PC-3 (cell line): ENCODE measurements around the gene SMIM9. TPM values are rescaled to one million over a fixed set of nuclear protein-coding genes. Genes with fewer than 3 reads are reported as not detected.

Experiments used
- ATAC-seq: fragments of 200-7000 bp; cut with Tn5 transposase; 2 replicates; pipeline ENCODE4 v1.9.1; 2020; ENCODE audit warnings: mild to moderate bottlenecking, moderate library complexity
- BruUV-seq: library from RNA; stranded (reverse); fragments of 400-500 nt; replicated peaks from 2 replicates; lab custom pipeline; 2021; lab: Mats Ljungman, UMichigan
- CTCF ChIA-PET: fragments of 300-600 bp; sonication (Branson Sonifier 250); formaldehyde crosslinking; loops from one replicate; lab custom pipeline; 2022; ENCODE audit warnings: antibody characterized with exemption; lab: Charles Lee
- POLR2A ChIA-PET: fragments of 300-600 bp; sonication (Branson Sonifier 250); formaldehyde crosslinking; loops from one replicate; lab custom pipeline; 2022; ENCODE audit warnings: antibody characterized with exemption; ENCODE audit not compliant: unreplicated experiment; lab: Charles Lee
- DNase-seq: peaks from one replicate; pipeline ENCODE4 v3.0.0-alpha.2; 2015
- H2AFZ ChIP-seq: fragments of 300-600 bp; sonication (generic); 2 replicates; pipeline ENCODE4 v1.6.0; 2016; ENCODE audit warnings: antibody characterized with exemption, low read length
- H3F3A ChIP-seq: fragments of 300-600 bp; sonication (generic); one replicate; pipeline ENCODE4 v1.6.0; 2017; ENCODE audit warnings: antibody characterized with exemption, low read length, control low read depth, mild to moderate bottlenecking; ENCODE audit not compliant: unreplicated experiment
- H3K27ac ChIP-seq: fragments of 300-600 bp; sonication (generic); 2 replicates; pipeline ENCODE4 v1.5.1; 2016; ENCODE audit warnings: mild to moderate bottlenecking, low read length
- H3K27me3 ChIP-seq: fragments of 300-600 bp; sonication (generic); 2 replicates; pipeline ENCODE4 v1.6.1; 2016; ENCODE audit warnings: low read length, mixed read lengths
- H3K36me3 ChIP-seq: fragments of 300-600 bp; sonication (generic); 2 replicates; pipeline ENCODE4 v1.6.1; 2016; ENCODE audit warnings: low read depth, mixed run types, low read length, mixed read lengths
- H3K4me1 ChIP-seq: fragments of 300-600 bp; sonication (generic); 2 replicates; pipeline ENCODE4 v1.5.1; 2016; ENCODE audit warnings: low read length; ENCODE audit not compliant: insufficient read depth
- H3K4me2 ChIP-seq: fragments of 300-600 bp; sonication (generic); 2 replicates; pipeline ENCODE4 v1.6.0; 2016; ENCODE audit warnings: low read length
- H3K4me3 ChIP-seq: fragments of 300-600 bp; sonication (generic); 2 replicates; pipeline ENCODE4 v1.5.1; 2016; ENCODE audit warnings: mild to moderate bottlenecking, low read length, mixed read lengths
- H3K79me2 ChIP-seq: fragments of 300-600 bp; sonication (generic); 2 replicates; pipeline ENCODE4 v1.6.1; 2017; ENCODE audit warnings: low read length, mixed read lengths
- H3K9ac ChIP-seq: fragments of 300-600 bp; sonication (generic); 2 replicates; pipeline ENCODE4 v1.6.0; 2016; ENCODE audit warnings: mild to moderate bottlenecking, low read length
- H3K9me2 ChIP-seq: fragments of 300-600 bp; sonication (generic); replicated peaks from 2 replicates; pipeline ENCODE4 v1.6.1; 2016; ENCODE audit warnings: mixed run types, low read length, mixed read lengths
- H3K9me3 ChIP-seq: fragments of 300-600 bp; sonication (generic); 2 replicates; pipeline ENCODE4 v1.6.1; 2016; ENCODE audit warnings: low read length, mixed read lengths
- H4K20me1 ChIP-seq: fragments of 300-600 bp; sonication (generic); 2 replicates; pipeline ENCODE4 v1.6.1; 2016; ENCODE audit warnings: low read length, mixed read lengths
- EZH2 ChIP-seq: fragments of 300-600 bp; sonication (generic); IDR thresholded peaks from one replicate; pipeline ENCODE4 v1.6.1; 2017; ENCODE audit warnings: antibody characterized with exemption, mild to moderate bottlenecking, low read length; ENCODE audit not compliant: unreplicated experiment
- EZH2phosphoT487 ChIP-seq: fragments of 300-600 bp; sonication (generic); IDR thresholded peaks from 2 replicates; pipeline ENCODE4 v1.6.1; 2018; ENCODE audit warnings: mild to moderate bottlenecking, antibody characterized with exemption, low read length, borderline replicate concordance
- intact Hi-C: fragments of 100-400 bp; cut with micrococcal nuclease; formaldehyde crosslinking; loops from 2 replicates; pipeline ENCODE4 v1.9.0; 2023
- total RNA-seq: library from RNA; depleted of rRNA; stranded (reverse); fragments of >200 nt; gene quantifications from 2 replicates; pipeline ENCODE4 v1.2.3, GENCODE V29; 2014
- TF ChIP-seq, protein P1 (sequence below): fragments of 300-600 bp; sonication (generic); conservative IDR thresholded peaks from 2 replicates; pipeline ENCODE4 v1.5.1; 2017; ENCODE audit warnings: antibody characterized with exemption, low read depth, mild to moderate bottlenecking, low read length

Gene SMIM9
- total RNA-seq, 1 experiment from 2014 or later: not detected

- Histone ChIP-seq H3K27me3 (no peaks in the 10 kb centered on the region), H3K9me3 (no peaks in the 10 kb centered on the region), H2AFZ (no peak overlapping the region), H3K79me2 (peaks cover 5% of the 10 kb centered on the region; the same call in 1 of the 2 replicates), H4K20me1 (no peaks in the 10 kb centered on the region), H3K4me2 (0 out of 2 replicates have a peak overlapping the region, but pooled peaks have one; percentile 12), H3K4me1 (peaks cover 44% of the 10 kb centered on the region), H3K36me3 (no peaks in the 10 kb centered on the region), H3K9me2 (no peaks in the 10 kb centered on the region), H3K27ac (no peak overlapping the region), H3F3A (peaks cover 11% of the 10 kb centered on the region), H3K4me3 (no peak overlapping the region), H3K9ac (no peak overlapping the region)
- TF ChIP-seq EZH2phosphoT487: no peak
- TF ChIP-seq EZH2: no peak
- TF ChIP-seq, protein P1, sequence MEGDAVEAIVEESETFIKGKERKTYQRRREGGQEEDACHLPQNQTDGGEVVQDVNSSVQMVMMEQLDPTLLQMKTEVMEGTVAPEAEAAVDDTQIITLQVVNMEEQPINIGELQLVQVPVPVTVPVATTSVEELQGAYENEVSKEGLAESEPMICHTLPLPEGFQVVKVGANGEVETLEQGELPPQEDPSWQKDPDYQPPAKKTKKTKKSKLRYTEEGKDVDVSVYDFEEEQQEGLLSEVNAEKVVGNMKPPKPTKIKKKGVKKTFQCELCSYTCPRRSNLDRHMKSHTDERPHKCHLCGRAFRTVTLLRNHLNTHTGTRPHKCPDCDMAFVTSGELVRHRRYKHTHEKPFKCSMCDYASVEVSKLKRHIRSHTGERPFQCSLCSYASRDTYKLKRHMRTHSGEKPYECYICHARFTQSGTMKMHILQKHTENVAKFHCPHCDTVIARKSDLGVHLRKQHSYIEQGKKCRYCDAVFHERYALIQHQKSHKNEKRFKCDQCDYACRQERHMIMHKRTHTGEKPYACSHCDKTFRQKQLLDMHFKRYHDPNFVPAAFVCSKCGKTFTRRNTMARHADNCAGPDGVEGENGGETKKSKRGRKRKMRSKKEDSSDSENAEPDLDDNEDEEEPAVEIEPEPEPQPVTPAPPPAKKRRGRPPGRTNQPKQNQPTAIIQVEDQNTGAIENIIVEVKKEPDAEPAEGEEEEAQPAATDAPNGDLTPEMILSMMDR: no peak
- no peak for ATAC-seq
- CTCF ChIA-PET: no interaction called here
- intact Hi-C loops: no loop called here
- no TSS peak for BruUV-seq
- peak; percentile 20 for DNase-seq
- POLR2A ChIA-PET: no interaction called here
These were observed 37.5 kb downstream of the SMIM9 start for GRCh38 chrX:154797006-154797405.

- Histone ChIP-seq H2AFZ (no peak overlapping the region), H3F3A (peaks cover 9% of the 10 kb centered on the region), H3K79me2 (peaks cover 5% of the 10 kb centered on the region; the same call in 1 of the 2 replicates), H3K4me2 (no peak overlapping the region), H3K9me3 (no peaks in the 10 kb centered on the region), H3K4me3 (no peak overlapping the region), H3K27ac (no peak overlapping the region), H3K9me2 (no peaks in the 10 kb centered on the region), H3K4me1 (peaks cover 30% of the 10 kb centered on the region), H3K36me3 (no peaks in the 10 kb centered on the region), H4K20me1 (no peaks in the 10 kb centered on the region), H3K9ac (no peak overlapping the region), H3K27me3 (no peaks in the 10 kb centered on the region)
- CTCF ChIA-PET: no interaction called here
- intact Hi-C loops: no loop called here
- TF ChIP-seq, protein P1: no peak
- no peak for TF ChIP-seq EZH2phosphoT487
- TF ChIP-seq EZH2: no peak
- DNase-seq: no peak
- no peak for ATAC-seq
- POLR2A ChIA-PET: no interaction called here
- no TSS peak for BruUV-seq
These were observed 39.4 kb downstream of the SMIM9 start for GRCh38 chrX:154795016-154795415.

- Histone ChIP-seq H3K4me3 (no peak overlapping the region), H2AFZ (no peak overlapping the region), H3K9ac (no peak overlapping the region), H3K79me2 (peaks cover 5% of the 10 kb centered on the region; the same call in 1 of the 2 replicates), H3F3A (no peaks in the 10 kb centered on the region), H3K27ac (no peak overlapping the region), H3K4me1 (peaks cover 17% of the 10 kb centered on the region; the same call in 1 of the 2 replicates), H3K27me3 (no peaks in the 10 kb centered on the region), H3K9me3 (no peaks in the 10 kb centered on the region), H3K9me2 (no peaks in the 10 kb centered on the region), H4K20me1 (no peaks in the 10 kb centered on the region), H3K36me3 (no peaks in the 10 kb centered on the region), H3K4me2 (peak overlapping the region; percentile 43)
- BruUV-seq: no TSS peak
- ATAC-seq (peak; percentile 90), DNase-seq (peak; percentile 70)
- CTCF ChIA-PET: no interaction called here
- TF ChIP-seq, protein P1: no peak
- TF ChIP-seq EZH2: no peak
- no peak for TF ChIP-seq EZH2phosphoT487
- intact Hi-C loops: no loop called here
- POLR2A ChIA-PET: no interaction called here
These were observed 41.2 kb downstream of the SMIM9 start for GRCh38 chrX:154793084-154793795.
